HepG2 (cell line): ENCODE data around the gene RPL36AL. TPM values are rescaled to one million over a fixed set of nuclear protein-coding genes. Genes with fewer than 3 reads are reported as not detected.

Experiments used
- ATAC-seq: fragments of 200-7000 bp; cut with Tn5 transposase; 3 replicates; pipeline ENCODE4 v1.9.1; 2020; ENCODE audit warnings: mild to moderate bottlenecking, moderate library complexity
- BruUV-seq: library from RNA; stranded (reverse); fragments of 400-500 nt; replicated peaks from 2 replicates; lab custom pipeline; 2021; lab: Mats Ljungman, UMichigan
- CTCF ChIA-PET: fragments of 300-600 bp; formaldehyde crosslinking; extraction: SDS; loops from one replicate; lab custom pipeline; 2021; ENCODE audit warnings: low total read pairs, inconsistent platforms, low intra/inter-chr PET ratio; lab: Yijun Ruan, JAX
- POLR2A ChIA-PET: fragments of 350-600 bp; sonication (Branson Sonifier 250); formaldehyde crosslinking; loops from one replicate; lab custom pipeline; 2020; ENCODE audit warnings: antibody characterized with exemption, inconsistent platforms; lab: Yijun Ruan, JAX
- DNase-seq: peaks from one replicate; pipeline ENCODE4 v3.0.0-alpha.2; 2015; ENCODE audit warnings: low spot score
- FAIRE-seq: peaks from 3 replicates; lab custom pipeline; 2011; peaks lifted over from hg19 to GRCh38; lab: Jason Lieb, UNC
- H2AFZ ChIP-seq: one replicate; pipeline ENCODE4 v1.6.1; 2011; ENCODE audit warnings: low read length, inconsistent platforms
- H3K27ac ChIP-seq: fragments of 300-600 bp; 3 replicates; pipeline ENCODE4 v1.8.0; 2011; ENCODE audit warnings: mixed run types, mild to moderate bottlenecking, mixed read lengths, low read length, inconsistent platforms; ENCODE audit not compliant: insufficient read depth; ENCODE audit errors: extremely low read length
- H3K27me3 ChIP-seq, 2 experiments: fragments of 200-600 bp in 1 of 2; 2 replicates in 1 of 2; 3 replicates in 1 of 2; pipeline versions ENCODE4 v1.6.0 to v1.8.0; 2011; ENCODE audit warnings: low read length in 2 of 2, mild to moderate bottlenecking in 2 of 2, moderate library complexity in 2 of 2, inconsistent platforms in 1 of 2; ENCODE audit not compliant: insufficient read depth in 2 of 2, control insufficient read depth in 1 of 2
- H3K36me3 ChIP-seq, 2 experiments: fragments of 200-600 bp in 1 of 2; replicated peaks in 1 of 2; 2 replicates in 1 of 2; 3 replicates in 1 of 2; pipeline versions ENCODE4 v1.5.1 to v1.8.0; 2011; ENCODE audit warnings: low read length in 2 of 2, inconsistent platforms in 1 of 2; ENCODE audit not compliant: insufficient read depth in 2 of 2, control insufficient read depth in 1 of 2
- H3K4me1 ChIP-seq: 2 replicates; pipeline ENCODE4 v1.5.1; 2012; ENCODE audit warnings: low read length, inconsistent platforms; ENCODE audit not compliant: insufficient read depth
- H3K4me2 ChIP-seq: 2 replicates; pipeline ENCODE4 v1.6.0; 2011; ENCODE audit warnings: low read depth, low read length, inconsistent platforms
- H3K4me3 ChIP-seq, 3 experiments: fragments of 200-600 bp in 1 of 3; sonication (generic), shearing (Covaris generic) in 1 of 3; replicated peaks in 1 of 3; 2 replicates each; pipeline ENCODE4 v1.5.1; 2011 to 2016; ENCODE audit warnings: low read length in 3 of 3, inconsistent platforms in 2 of 3, low read depth in 2 of 3, mild to moderate bottlenecking in 2 of 3, control low read depth in 1 of 3, mixed read lengths in 1 of 3; ENCODE audit not compliant: insufficient read depth in 1 of 3
- H3K79me2 ChIP-seq: one replicate; pipeline ENCODE4 v1.6.1; 2011; ENCODE audit warnings: low read length, inconsistent platforms; ENCODE audit not compliant: insufficient read depth
- H3K9ac ChIP-seq: 2 replicates; pipeline ENCODE4 v1.6.0; 2011; ENCODE audit warnings: mild to moderate bottlenecking, low read depth, low read length, inconsistent platforms; ENCODE audit not compliant: insufficient read depth
- H3K9me3 ChIP-seq: 2 replicates; pipeline ENCODE4 v1.5.1; 2012; ENCODE audit warnings: mild to moderate bottlenecking, low read length
- H4K20me1 ChIP-seq: 2 replicates; pipeline ENCODE4 v1.6.0; 2011; ENCODE audit warnings: inconsistent platforms, mild to moderate bottlenecking, low read length, moderate library complexity; ENCODE audit not compliant: insufficient read depth
- ETV5 ChIP-seq: IDR thresholded peaks from 2 replicates; pipeline ENCODE4 v1.6.1; 2018; ENCODE audit warnings: missing biosample characterization, missing genetic modification reagents, inconsistent platforms, borderline replicate concordance
- GTF3A ChIP-seq: sonication (generic); formaldehyde crosslinking; conservative IDR thresholded peaks from 2 replicates; pipeline ENCODE4 v1.4.0; 2020; ENCODE audit warnings: mild to moderate bottlenecking, missing genetic modification reagents
- HOXD1 ChIP-seq: sonication (generic); formaldehyde crosslinking; IDR thresholded peaks from 2 replicates; pipeline ENCODE4 v1.5.0; 2020; ENCODE audit warnings: missing genetic modification reagents
- MYC ChIP-seq: sonication (generic); formaldehyde crosslinking; IDR thresholded peaks from 2 replicates; pipeline ENCODE4 v1.9.0; 2021; ENCODE audit warnings: missing genetic modification reagents, borderline replicate concordance
- POLR2G ChIP-seq: fragments of 200-400 bp; formaldehyde crosslinking; IDR thresholded peaks from 2 replicates; pipeline ENCODE4 v1.6.1; 2018; ENCODE audit warnings: mild to moderate bottlenecking, low read depth, low read length, moderate library complexity
- ZNF772 ChIP-seq: sonication (generic); formaldehyde crosslinking; IDR thresholded peaks from 2 replicates; pipeline ENCODE4 v1.5.0; 2020; ENCODE audit warnings: mild to moderate bottlenecking, missing genetic modification reagents
- WGBS: methylation state at CpG from one replicate; pipeline ENCODE4 v1.1.6; 2017; ENCODE audit warnings: low lambda C conversion rate; 5-methylcytosine and 5-hydroxymethylcytosine counted together
- in situ Hi-C: cut with HindIII; loops from 2 replicates; pipeline ENCODE4 v1.10.0; 2017; ENCODE audit warnings: low pct_unique_long_range_greater_than_20kb; ENCODE audit not compliant: extremely low pct_ligation_motif_present
- intact Hi-C: fragments of 100-400 bp; cut with micrococcal nuclease; formaldehyde crosslinking; loops from one replicate; pipeline ENCODE4 v1.10.0; 2022; ENCODE audit not compliant: unreplicated experiment
- polyA plus RNA-seq, 8 experiments: library from polyadenylated mRNA; depleted of rRNA in 3 of 8; stranded (reverse) in 7 of 8; unstranded in 1 of 8; fragments of >200 nt; fragmentation: Illumina TruSeq in 4 of 8; extraction: Trizol in 4 of 8; gene quantifications; 2 replicates each; pipeline versions ENCODE4 v1.2.1 to v1.2.3, GENCODE V29; 2011 to 2016; ENCODE audit warnings: low read depth in 4 of 8, missing spikeins in 1 of 8, mixed read lengths in 1 of 8; ENCODE audit not compliant: insufficient read depth in 1 of 8
- total RNA-seq, 5 experiments: library from RNA; depleted of rRNA; stranded (reverse); fragments of >200 nt; fragmentation: Illumina TruSeq; extraction: Trizol; gene quantifications; 2 replicates each; pipeline ENCODE4 v1.2.3, GENCODE V29; 2016; ENCODE audit warnings: low read depth in 1 of 5
- TF ChIP-seq, protein P1 (sequence below): sonication (generic); formaldehyde crosslinking; IDR thresholded peaks from 2 replicates; pipeline ENCODE4 v1.4.0; 2020; ENCODE audit warnings: low read depth, mild to moderate bottlenecking, missing genetic modification reagents
- TF ChIP-seq, protein P2 (sequence below): sonication (generic); formaldehyde crosslinking; IDR thresholded peaks from 2 replicates; pipeline ENCODE4 v1.4.0; 2020; ENCODE audit warnings: missing genetic modification reagents

The RPL36AL gene
- total and polyA plus RNA-seq, 2 of the 13 experiments (the other 11 are each of a cell fraction or from before 2014, with no cell fraction given) = 90.0 to 294 TPM

DNA sequence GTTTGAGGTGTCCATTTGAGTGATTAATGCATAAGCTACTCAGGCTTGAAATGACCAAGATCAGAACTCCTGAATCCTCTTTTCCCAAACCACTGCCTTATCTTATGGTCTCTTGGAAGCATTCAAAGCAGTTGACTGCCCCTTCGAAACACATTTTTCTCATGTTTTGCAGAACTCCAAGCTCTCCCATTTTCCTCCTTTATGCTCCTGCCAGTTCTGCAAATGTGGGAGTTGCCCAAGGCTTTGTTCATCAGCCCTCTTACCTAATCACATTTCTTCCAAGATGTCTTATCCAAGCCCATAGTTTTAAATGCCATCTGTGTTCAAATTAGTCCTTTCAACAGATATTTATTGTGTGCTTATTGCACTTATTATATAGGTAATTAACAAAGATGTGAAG, 16.4 kb upstream of the RPL36AL start:
- no peak for DNase-seq
- Histone ChIP-seq H3K4me1 (peaks cover 55% of the 10 kb centered on the region), H2AFZ (no peak overlapping the region), H3K27me3 (no peaks in the 10 kb centered on the region; a peak in 1 of 5 replicates), H3K79me2 (peaks cover 53% of the 10 kb centered on the region), H3K27ac (no peak overlapping the region), H3K4me3 (no peak overlapping the region), H4K20me1 (no peaks in the 10 kb centered on the region), H3K36me3 (peaks cover 0 to 8% of the 10 kb centered on the region in 2 experiments; a peak in 2 of 5 replicates), H3K4me2 (peak overlapping the region; percentile 36; the same call in 1 of the 2 replicates), H3K9me3 (no peaks in the 10 kb centered on the region), H3K9ac (no peak overlapping the region)
- in situ Hi-C loops (loop anchor here (10.0 kb wide), 1 partner anchor 198 kb away; no protein-coding TSS in a partner anchor), intact Hi-C loops (no loop called here)
- no peak for TF ChIP-seq ZNF772 (CRISPR knock-in tag)
- 0 out of 2 replicates have a peak, but pooled peaks have one; percentile 8 for TF ChIP-seq POLR2G
- POLR2A ChIA-PET = interaction anchor here (1.1 to 2.2 kb wide), 2 partner anchors 16 to 133 kb away, joined by 4 to 10 read pairs; partner anchors contain the start of genes MGAT2 and RPL36AL
- no TSS peak for BruUV-seq
- CTCF ChIA-PET = no interaction called here
- ATAC-seq = no peak
- no peak for FAIRE-seq
- 100% methylated on average over 1 of the region's 1 CpG for WGBS

DNA sequence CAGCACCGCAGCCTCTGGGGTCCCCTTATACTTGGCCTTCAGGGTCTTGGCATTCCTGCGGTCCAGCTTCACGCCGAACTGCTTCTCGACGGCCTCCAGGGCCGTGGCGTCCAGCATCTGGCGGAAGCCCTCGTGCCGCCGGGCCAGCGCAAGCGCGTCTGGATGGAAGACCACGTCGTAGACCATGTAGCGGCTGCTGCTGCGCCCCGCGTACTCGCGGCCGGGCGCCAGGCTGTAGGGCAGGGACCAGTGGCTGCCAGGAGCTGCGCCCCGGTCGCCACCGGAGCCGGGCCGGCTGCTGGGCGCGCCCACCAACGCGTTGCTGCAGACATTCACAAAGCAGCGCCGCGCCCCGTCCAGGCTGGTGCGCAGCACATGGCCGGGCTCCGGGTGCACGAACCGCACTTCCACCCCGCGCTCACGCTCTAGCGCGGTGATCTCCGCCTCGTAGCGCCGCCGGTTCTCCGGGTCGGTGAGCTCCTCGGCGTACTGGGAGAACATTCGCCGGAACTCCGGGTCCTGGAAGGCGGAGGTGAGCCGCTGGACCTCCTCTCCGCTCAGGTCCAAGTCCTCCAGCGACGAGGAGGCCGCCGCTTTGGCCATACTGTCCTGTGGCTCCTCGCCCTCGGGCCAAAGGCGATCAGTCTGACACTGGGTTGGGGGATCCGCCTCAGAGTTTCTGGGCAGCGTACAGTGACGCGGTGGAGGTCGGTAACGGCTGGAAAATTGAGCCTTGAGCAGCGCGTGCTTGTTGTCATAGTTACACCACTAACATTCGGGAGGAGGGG, 14.3 kb upstream of the RPL36AL start, which contains the start of gene DNAAF2:
Gene DNAAF2, minus strand, starts transcription at position 698 of the 788 bp plus-strand sequence. Its CDS starts 95 bp downstream, at position 603.
- Histone ChIP-seq H4K20me1 (0 out of 2 replicates have a peak, but pooled peaks cover 6% of the 10 kb centered on the region), H3K9me3 (no peaks in the 10 kb centered on the region), H3K4me1 (peaks cover 51% of the 10 kb centered on the region), H2AFZ (no peak within 1 kb of the TSS), H3K79me2 (peaks cover 69% of the 10 kb centered on the region), H3K9ac (peak within 1 kb of the TSS; percentile 94), H3K27me3 (no peaks in the 10 kb centered on the region; a peak in 1 of 5 replicates), H3K27ac (peak within 1 kb of the TSS; percentile 93), H3K4me2 (peak within 1 kb of the TSS; percentile 82), H3K36me3 (peaks cover 1 to 8% of the 10 kb centered on the region in 2 experiments; a peak in 3 of 5 replicates), H3K4me3 (peak within 1 kb of the TSS; percentile 87 to 99 (median 96))
- ChIA-PET POLR2A (interaction anchor here (0.8 to 4.0 kb wide), 21 partner anchors 8 to 369 kb away, joined by 3 to 76 read pairs (median 6); partner anchors contain the start of genes KLHDC1, KLHDC2, LRR1 and MGAT2), CTCF (interaction anchor here (1.3 to 2.2 kb wide), 2 partner anchors 14 to 195 kb away, joined by 3 to 11 read pairs; partner anchors contain the start of genes MGAT2 and RPL36AL)
- FAIRE-seq (no peak), ATAC-seq (peak; percentile 61), DNase-seq (peak; percentile 76)
- in situ Hi-C loops = loop anchor here (5.0 to 10.0 kb wide), 2 partner anchors 133 to 200 kb away; partner anchors contain the start of gene KLHDC2
- BruUV-seq = TSS peak; percentile 45
- 0% methylated on average over 2 of the region's 80 CpGs for WGBS
- intact Hi-C loops = loop anchor here (1.0 kb wide), 5 partner anchors 36 to 218 kb away; partner anchors contain the start of genes KLHDC2, LRR1 and NEMF
- TF ChIP-seq GTF3A (CRISPR knock-in tag) = 0 out of 2 replicates have a peak, but pooled peaks have one; percentile 40
- TF ChIP-seq, protein P1, sequence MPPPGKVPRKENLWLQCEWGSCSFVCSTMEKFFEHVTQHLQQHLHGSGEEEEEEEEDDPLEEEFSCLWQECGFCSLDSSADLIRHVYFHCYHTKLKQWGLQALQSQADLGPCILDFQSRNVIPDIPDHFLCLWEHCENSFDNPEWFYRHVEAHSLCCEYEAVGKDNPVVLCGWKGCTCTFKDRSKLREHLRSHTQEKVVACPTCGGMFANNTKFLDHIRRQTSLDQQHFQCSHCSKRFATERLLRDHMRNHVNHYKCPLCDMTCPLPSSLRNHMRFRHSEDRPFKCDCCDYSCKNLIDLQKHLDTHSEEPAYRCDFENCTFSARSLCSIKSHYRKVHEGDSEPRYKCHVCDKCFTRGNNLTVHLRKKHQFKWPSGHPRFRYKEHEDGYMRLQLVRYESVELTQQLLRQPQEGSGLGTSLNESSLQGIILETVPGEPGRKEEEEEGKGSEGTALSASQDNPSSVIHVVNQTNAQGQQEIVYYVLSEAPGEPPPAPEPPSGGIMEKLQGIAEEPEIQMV (CRISPR knock-in tag) = peak; percentile 67; the same call in 1 of the 2 replicates
- TF ChIP-seq ETV5 (CRISPR knock-in tag) = no peak
- TF ChIP-seq, protein P2, sequence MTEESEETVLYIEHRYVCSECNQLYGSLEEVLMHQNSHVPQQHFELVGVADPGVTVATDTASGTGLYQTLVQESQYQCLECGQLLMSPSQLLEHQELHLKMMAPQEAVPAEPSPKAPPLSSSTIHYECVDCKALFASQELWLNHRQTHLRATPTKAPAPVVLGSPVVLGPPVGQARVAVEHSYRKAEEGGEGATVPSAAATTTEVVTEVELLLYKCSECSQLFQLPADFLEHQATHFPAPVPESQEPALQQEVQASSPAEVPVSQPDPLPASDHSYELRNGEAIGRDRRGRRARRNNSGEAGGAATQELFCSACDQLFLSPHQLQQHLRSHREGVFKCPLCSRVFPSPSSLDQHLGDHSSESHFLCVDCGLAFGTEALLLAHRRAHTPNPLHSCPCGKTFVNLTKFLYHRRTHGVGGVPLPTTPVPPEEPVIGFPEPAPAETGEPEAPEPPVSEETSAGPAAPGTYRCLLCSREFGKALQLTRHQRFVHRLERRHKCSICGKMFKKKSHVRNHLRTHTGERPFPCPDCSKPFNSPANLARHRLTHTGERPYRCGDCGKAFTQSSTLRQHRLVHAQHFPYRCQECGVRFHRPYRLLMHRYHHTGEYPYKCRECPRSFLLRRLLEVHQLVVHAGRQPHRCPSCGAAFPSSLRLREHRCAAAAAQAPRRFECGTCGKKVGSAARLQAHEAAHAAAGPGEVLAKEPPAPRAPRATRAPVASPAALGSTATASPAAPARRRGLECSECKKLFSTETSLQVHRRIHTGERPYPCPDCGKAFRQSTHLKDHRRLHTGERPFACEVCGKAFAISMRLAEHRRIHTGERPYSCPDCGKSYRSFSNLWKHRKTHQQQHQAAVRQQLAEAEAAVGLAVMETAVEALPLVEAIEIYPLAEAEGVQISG = no peak
- peak; percentile 78 for TF ChIP-seq MYC (CRISPR knock-in tag)
- TF ChIP-seq HOXD1 (CRISPR knock-in tag) = 0 out of 2 replicates have a peak, but pooled peaks have one; percentile 70
